ENCODE measurements around the gene INSIG1. TPM values are rescaled to one million over a fixed set of nuclear protein-coding genes. Genes with fewer than 3 reads are reported as not detected.

Gene INSIG1
- polyA plus RNA-seq, 3 donors, result 37.1 to 85.6 (median 39.6) TPM

- TF ChIP-seq CTCF (IDR thresholded peaks at IDR 0.05), result no peak
- peaks cover 57 to 88% of the 10 kb centered on the region in 2 donors for H3K36me3 ChIP-seq (replicated peaks in 1 of 2; ENCODE audit: control insufficient read depth in 1 of 2, insufficient read depth in 2 of 2, low read length in 2 of 2)
- no peak overlapping the region for H3K4me2 ChIP-seq (replicated peaks; ENCODE audit: extremely low read depth, low read length, poor library complexity, severe bottlenecking)
- no peak overlapping the region for H3K4me3 ChIP-seq (replicated peaks in 1 of 3; ENCODE audit: low read depth in 2 of 3, low read length in 3 of 3)
- peaks cover 0 to 8% of the 10 kb centered on the region in 2 donors for H3K4me1 ChIP-seq (ENCODE audit: control insufficient read depth in 1 of 2, insufficient read depth in 2 of 2, low read length in 2 of 2)
- H3K79me2 ChIP-seq (ENCODE audit: insufficient read depth, low read length), result peaks cover 3% of the 10 kb centered on the region
- peak overlapping the region in 1 of 2 donors; percentile 21 for H3K27ac ChIP-seq (ENCODE audit: low read depth in 1 of 2, low read length in 2 of 2)
- H3K27me3 ChIP-seq (ENCODE audit: control insufficient read depth in 2 of 2, insufficient read depth in 2 of 2, low read length in 2 of 2), result no peaks in the 10 kb centered on the region
- H3K4me3 Mint-ChIP-seq, result no peak overlapping the region
- 89% methylated on average over 9 of the region's 15 CpGs for WGBS (ENCODE audit: insufficient coverage)
- peak in 1 of 3 donors; percentile 30 for DNase-seq
- peaks cover 68 to 82% of the 10 kb centered on the region in 2 donors for H3K36me3 Mint-ChIP-seq
- intact Hi-C loops (cut with micrococcal nuclease), result no loop called here
- no peak overlapping the region for H2AFZ ChIP-seq (ENCODE audit: insufficient read depth, low read depth, low read length, poor library complexity, severe bottlenecking)
- peaks cover 6% of the 10 kb centered on the region for H3K4me1 Mint-ChIP-seq
- no peaks in the 10 kb centered on the region for H3K9me3 ChIP-seq (replicated peaks in 1 of 2; ENCODE audit: control insufficient read depth in 1 of 2, insufficient read depth in 1 of 2, low read length in 2 of 2)
- peak overlapping the region in 3 of 7 donors; percentile 48 to 80 (median 74) for H3K27ac Mint-ChIP-seq
- H4K20me1 ChIP-seq (ENCODE audit: insufficient read depth, low read length), result peaks cover 32% of the 10 kb centered on the region
- peaks cover 0 to 1% (median 0%) of the 10 kb centered on the region in 3 donors for H3K27me3 Mint-ChIP-seq (ENCODE audit: low read depth in 3 of 3)
- H3K9me3 Mint-ChIP-seq, result peaks cover 0 to 2% (median 0%) of the 10 kb centered on the region in 7 donors
- no peak overlapping the region for H3K9ac ChIP-seq (ENCODE audit: insufficient read depth, low read length, poor library complexity, severe bottlenecking)
These were observed 9.2 kb downstream of the INSIG1 start for GRCh38 chr7:155306673-155307470.

- Mint-ChIP-seq H3K27me3 (ENCODE audit: low read depth in 3 of 3) (peaks cover 0 to 1% (median 0%) of the 10 kb centered on the region in 3 donors), H3K36me3 (peaks cover 58 to 73% of the 10 kb centered on the region in 2 donors), H3K4me3 (no peak overlapping the region), H3K4me1 (peaks cover 6% of the 10 kb centered on the region), H3K27ac (peak overlapping the region in 2 of 7 donors; percentile 37 to 54), H3K9me3 (peaks cover 0 to 3% (median 0%) of the 10 kb centered on the region in 7 donors)
- Histone ChIP-seq H4K20me1 (ENCODE audit: insufficient read depth, low read length) (peaks cover 23% of the 10 kb centered on the region), H3K9me3 (replicated peaks in 1 of 2; ENCODE audit: control insufficient read depth in 1 of 2, insufficient read depth in 1 of 2, low read length in 2 of 2) (no peaks in the 10 kb centered on the region), H3K36me3 (replicated peaks in 1 of 2; ENCODE audit: control insufficient read depth in 1 of 2, insufficient read depth in 2 of 2, low read length in 2 of 2) (peaks cover 43 to 72% of the 10 kb centered on the region in 2 donors), H3K27me3 (ENCODE audit: control insufficient read depth in 2 of 2, insufficient read depth in 2 of 2, low read length in 2 of 2) (no peaks in the 10 kb centered on the region), H3K27ac (ENCODE audit: low read depth in 1 of 2, low read length in 2 of 2) (no peak overlapping the region), H3K4me2 (replicated peaks; ENCODE audit: extremely low read depth, low read length, poor library complexity, severe bottlenecking) (no peak overlapping the region), H3K4me3 (replicated peaks in 1 of 3; ENCODE audit: low read depth in 2 of 3, low read length in 3 of 3) (no peak overlapping the region), H2AFZ (ENCODE audit: insufficient read depth, low read depth, low read length, poor library complexity, severe bottlenecking) (no peak overlapping the region), H3K9ac (ENCODE audit: insufficient read depth, low read length, poor library complexity, severe bottlenecking) (no peak overlapping the region), H3K79me2 (ENCODE audit: insufficient read depth, low read length) (peaks cover 3% of the 10 kb centered on the region), H3K4me1 (ENCODE audit: control insufficient read depth in 1 of 2, insufficient read depth in 2 of 2, low read length in 2 of 2) (peaks cover 0 to 8% of the 10 kb centered on the region in 2 donors)
- intact Hi-C loops (cut with micrococcal nuclease), result no loop called here
- WGBS (ENCODE audit: insufficient coverage), result 100% methylated on average over 12 of the region's 19 CpGs
- DNase-seq, result no peak
- no peak for TF ChIP-seq CTCF (IDR thresholded peaks at IDR 0.05)
These were observed 10.8 kb downstream of the INSIG1 start for GRCh38 chr7:155308330-155309020.

Measured in CD14-positive monocyte (primary cell).